Activated CD4-positive, alpha-beta T cell treated with anti-CD3 and anti-CD28 coated beads, Interleukin-10, Interleukin-2, amounts not matched to agents 100 ng/mL and 50 ng/mL, durations not matched to agents 16 hours and 8 hours (primary cell): ENCODE measurements around the gene NELFB.
A peak's percentile ranks its signal among the peaks of the same experiment; 100 is the strongest.

ENCODE experiments used
- DNase-seq: peaks from one replicate; pipeline ENCODE4 v3.0.0-alpha.2; 2020

The NELFB gene

GRCh38 chr9:137254624-137255447, at the start of gene NELFB:
NELFB (plus strand) TSS chr9:137255327.
- DNase-seq: peak; percentile 97

- no peak for DNase-seq
These were observed 48.5 kb upstream of the NELFB start for GRCh38 chr9:137206602-137207001.

- no peak for DNase-seq
These were observed 43.6 kb upstream of the NELFB start for GRCh38 chr9:137211532-137211931.

- no peak for DNase-seq
These were observed 42.6 kb upstream of the NELFB start for GRCh38 chr9:137212520-137212919.

- DNase-seq: no peak
These were observed 41.7 kb upstream of the NELFB start for GRCh38 chr9:137213160-137214060.

GRCh38 chr9:137214620-137215019, 40.5 kb upstream of the NELFB start:
- no peak for DNase-seq

GRCh38 chr9:137215196-137215986, 39.7 kb upstream of the NELFB start:
- no peak for DNase-seq

GRCh38 chr9:137216188-137216965, 38.8 kb upstream of the NELFB start:
- DNase-seq: no peak

- DNase-seq: no peak
These were observed 37.6 kb upstream of the NELFB start for GRCh38 chr9:137217276-137218211.

- no peak for DNase-seq
These were observed 36.8 kb upstream of the NELFB start for GRCh38 chr9:137218212-137218753.

- DNase-seq: no peak
These were observed 36.3 kb upstream of the NELFB start for GRCh38 chr9:137218754-137219271.

GRCh38 chr9:137219757-137220316, 35.3 kb upstream of the NELFB start:
- DNase-seq: no peak

- no peak for DNase-seq
These were observed 34.6 kb upstream of the NELFB start for GRCh38 chr9:137220317-137221094.

- DNase-seq: no peak
These were observed 34.0 kb upstream of the NELFB start for GRCh38 chr9:137221095-137221505.

GRCh38 chr9:137221506-137222111, 33.5 kb upstream of the NELFB start:
- DNase-seq: no peak

GRCh38 chr9:137222190-137223077, 32.7 kb upstream of the NELFB start, which contains the start of gene RNF208:
RNF208 (minus strand) TSS chr9:137222240; CDS start chr9:137221212, 1,028 bp downstream.
- no peak for DNase-seq
